Measurements from ENCODE around the gene CARS1.

Gene CARS1

DNA sequence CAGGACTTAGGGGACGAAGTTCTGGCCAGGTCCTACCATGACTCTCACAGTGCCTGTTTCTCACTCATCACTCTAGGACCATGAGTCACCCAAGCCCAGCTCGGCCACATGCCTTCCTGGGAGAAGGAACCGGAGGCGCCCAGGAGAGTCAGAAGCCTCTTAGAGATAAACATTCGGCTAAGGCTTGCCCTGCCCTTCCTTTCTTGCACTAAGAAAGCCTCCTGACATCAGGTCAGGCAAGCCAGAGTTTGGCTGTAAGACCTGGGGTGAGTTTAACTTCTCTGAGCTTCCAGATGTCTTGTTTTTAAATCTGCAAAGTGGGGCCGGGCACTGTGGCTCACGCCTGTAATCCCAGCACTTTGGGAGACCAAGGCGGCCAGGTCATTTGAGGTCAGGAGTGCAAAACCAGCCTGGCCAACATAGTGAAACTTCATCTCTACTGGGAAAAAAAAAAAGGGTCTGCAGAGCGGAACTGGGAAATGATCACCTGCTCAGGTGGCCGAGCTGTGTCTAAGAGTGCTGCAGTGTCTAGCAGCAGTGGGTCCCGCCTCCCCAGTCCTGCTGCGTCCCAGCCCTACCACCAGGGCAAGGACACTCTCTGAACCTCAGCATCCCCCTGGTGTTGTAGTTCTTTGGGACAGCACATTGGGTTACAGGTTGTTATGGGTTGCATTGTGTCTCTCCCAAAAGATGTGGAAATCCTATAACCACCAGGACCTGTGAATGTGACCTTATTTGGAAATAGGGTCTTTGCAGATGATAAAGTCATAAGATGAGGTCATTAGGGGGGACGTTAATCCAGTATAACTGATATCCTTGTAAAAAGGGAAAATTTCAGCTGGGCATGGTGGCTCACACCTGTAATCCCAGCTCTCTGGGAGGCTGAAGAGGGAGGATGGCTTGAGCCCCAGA lies 1.8 kb upstream of the CARS1 start:
- no peak for DNase-seq

DNA sequence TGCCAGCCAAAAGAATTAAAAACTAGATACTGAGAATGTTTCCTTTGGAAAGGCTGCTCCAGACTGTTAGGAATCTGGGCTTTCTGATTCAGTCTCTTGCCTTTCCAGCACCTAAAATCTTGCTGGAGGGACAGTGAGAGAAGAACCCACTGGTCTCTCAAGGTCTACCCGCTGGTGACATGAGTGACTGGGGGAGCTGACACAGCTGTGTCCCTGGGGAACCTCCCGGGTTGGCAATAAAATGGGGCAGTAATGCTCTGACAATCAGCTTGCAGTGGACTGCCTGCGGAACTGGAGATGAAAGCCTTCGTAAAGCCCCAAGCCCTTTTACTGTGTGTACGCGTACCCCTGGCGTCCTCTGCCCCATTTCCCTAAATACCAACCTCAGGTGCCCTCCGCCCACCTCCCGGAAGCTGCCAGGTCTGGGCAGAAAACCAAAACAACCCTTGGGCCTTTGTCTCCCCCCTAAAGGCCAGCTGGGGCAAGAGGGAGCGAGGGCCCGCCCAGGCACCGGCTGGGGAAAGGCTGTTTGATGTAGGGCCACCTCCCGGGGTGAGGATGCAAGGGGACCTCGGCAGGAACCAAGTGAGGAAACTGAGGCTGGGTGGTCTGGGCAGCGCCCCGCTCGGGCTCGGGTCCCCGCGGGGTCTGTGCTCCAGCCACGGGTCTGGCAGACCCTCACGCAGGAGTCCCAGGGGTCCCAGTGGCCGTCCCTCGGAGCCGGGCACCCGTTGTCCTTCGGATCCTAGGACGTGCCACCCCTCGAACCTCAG lies 741 bp downstream of the CARS1 start:
- DNase-seq = no peak

DNA sequence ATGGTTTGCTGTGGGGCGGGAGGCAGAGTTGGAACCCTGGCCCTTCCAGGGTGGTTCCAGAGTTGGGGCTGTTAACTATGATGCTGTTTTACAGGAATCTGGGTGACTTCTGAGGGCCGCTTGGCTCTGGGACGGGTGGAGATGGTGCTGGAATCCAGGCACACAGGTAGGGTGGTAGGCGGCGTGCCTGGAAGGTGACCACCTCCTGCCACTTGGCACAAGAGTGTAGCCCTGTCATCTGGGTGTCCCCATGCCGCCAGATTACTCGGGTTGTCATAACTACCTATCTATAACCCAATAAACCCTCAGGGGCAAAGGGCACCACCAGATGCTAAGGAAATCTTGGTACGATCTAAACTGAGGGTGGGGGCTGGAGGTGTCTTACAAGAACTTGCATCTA lies 1.3 kb downstream of the CARS1 start:
- no peak for DNase-seq

DNA sequence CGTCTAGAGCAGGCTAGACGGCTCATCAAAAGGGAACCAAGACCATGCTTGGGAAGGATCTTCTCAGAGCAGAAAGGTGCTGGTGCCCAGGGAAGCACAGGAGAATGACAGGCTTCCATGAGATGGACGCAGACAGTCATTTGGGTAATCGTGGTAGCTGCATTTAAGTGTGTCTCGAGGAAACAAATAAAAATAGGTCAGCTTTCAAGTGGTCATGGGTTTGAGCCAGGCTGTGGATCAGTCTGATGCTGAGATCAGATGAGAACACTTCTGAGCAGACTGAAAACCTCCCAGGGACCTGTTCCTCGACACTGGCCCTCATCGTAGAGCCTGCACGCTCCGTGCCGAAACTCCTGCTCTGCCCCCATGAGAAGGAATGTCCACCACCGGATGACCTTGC lies 4.7 kb downstream of the CARS1 start:
- DNase-seq = peak; percentile 59

DNA sequence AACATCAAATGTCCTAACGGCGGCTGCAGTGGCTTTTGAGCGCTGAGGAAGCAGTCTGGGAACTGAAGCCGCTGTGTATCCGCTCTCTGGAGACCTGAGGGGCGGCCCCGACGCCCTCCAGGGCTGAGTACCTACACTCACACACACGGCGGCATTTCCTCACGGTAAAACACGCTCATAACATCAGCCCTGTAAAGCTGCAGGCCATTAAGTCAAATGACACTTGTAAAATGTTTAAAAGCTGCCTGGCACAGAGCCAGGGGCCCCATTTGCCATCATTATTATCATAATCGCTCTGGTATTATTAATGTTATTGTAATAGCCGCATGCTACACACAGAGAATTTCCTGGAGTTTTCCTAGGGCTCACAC lies 5.1 kb downstream of the CARS1 start:
- DNase-seq = peak; percentile 83

DNA sequence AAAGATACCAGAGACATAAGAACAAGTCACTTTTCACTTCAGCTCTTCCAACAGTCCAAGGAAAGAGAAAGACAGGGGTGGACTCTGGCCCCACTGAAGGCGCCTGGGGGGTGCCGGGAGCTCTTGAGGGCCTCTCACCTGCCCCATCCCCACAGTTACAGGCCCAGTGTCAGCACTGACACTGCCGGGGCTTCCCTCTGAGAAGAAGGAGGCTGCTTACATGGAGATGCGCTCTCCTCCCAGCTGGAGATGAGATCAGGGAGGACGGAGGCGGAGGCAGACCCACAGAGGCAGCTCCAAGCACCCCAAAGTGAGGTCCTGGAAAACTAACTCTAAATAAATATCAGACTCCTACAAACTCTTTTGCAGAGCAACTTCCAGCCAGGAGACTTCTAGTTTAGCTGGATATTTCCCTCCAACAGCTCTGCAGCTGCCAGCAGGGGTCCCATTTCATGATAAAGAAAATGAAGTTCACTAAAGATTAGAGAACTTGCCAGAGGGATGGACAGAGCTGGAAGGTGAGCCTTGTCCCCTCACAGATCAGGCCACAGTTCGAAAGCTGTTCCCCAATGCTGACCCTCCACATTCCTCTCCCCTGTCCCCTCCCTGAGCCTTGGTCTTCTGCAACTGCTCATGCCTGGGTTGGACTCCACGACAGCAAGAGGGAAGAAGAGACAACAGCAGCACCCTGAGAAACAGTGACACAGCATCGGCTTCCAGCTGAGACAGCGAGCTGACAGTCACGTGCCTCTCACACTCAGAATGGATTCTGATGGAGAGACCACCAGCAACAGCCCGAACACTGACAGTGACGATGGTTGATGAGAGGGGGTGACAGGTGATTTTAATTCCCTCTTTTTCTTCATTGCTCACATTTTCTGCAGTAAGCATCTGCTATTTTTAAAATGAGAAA lies 5.8 kb downstream of the CARS1 start:
- DNase-seq = no peak

DNA sequence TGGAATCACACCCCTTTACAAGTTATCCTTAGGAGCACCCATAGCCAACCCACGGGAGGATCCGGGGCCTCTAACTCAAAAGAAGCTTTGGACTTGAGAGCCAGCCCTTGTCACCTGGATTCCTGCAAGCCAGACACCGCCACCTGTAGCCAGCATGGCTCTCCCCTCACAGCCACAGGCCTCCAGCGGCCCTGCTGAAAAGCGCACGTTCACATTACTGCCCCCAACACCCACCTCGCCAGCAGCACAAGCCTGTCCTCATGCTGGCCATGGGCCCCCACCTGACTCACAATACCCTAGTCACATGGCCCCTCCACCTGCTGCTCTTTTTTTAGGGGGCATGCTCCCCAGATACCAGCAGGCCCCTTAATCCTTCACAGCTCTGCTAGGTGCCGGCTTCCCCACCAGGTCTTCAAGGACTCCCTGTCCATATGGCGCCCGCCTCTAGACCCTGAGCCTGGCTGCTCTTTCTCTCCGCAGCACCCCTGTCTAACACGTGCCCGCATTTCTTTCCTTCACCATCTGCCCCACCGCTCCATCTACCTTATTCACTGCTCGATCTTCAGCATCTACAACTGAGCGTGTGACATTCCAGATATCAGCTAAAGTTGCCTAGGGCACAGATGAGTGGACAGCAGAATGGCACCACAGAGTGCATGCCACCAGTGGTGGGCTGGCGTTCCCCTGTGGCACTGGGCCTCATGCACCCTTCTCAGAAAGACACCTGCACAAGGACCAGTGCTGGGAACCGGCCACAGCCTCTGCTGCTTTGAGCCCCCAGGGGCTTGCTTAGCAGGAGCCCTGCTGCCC lies 6.6 kb downstream of the CARS1 start:
- no peak for DNase-seq

DNA sequence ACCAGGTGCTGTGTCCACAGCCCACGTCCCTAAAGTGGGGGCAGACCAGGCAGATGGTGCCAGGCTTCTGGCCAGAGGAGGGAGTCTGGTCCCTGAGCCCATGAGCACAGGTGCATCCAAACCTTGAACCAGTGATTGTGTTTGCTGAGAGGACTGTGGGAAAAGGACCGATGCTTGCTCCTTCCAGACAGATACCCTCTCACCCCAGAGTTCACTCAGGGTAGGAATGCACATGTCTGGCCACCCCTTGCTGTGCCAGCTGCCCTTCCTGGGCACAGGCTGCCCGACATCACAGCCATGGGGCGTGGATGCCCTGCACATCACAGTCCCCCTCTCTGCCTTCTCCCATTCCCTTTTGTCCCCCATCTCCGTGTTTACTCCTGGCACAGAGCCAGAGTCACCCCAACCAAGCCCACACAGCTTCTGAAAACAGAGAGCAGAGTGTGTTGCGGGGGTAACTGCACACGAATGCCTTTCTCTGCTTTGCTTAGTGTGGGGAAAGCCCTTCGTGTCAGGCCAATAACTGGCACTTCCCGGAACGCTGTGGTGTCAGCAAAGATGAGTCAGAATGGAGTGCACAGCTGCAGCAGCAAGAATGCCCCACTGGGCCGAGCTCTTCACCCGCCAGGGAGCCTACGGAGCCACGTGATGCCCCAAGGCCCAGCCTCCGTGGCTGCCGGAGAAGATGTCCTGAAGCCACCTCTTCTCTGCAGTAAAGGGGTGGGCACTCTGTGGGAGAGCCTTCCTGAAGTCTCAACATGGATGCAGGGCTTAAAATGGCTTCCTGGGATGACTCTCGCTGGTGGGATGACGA lies 7.6 kb downstream of the CARS1 start:
- no peak for DNase-seq

DNA sequence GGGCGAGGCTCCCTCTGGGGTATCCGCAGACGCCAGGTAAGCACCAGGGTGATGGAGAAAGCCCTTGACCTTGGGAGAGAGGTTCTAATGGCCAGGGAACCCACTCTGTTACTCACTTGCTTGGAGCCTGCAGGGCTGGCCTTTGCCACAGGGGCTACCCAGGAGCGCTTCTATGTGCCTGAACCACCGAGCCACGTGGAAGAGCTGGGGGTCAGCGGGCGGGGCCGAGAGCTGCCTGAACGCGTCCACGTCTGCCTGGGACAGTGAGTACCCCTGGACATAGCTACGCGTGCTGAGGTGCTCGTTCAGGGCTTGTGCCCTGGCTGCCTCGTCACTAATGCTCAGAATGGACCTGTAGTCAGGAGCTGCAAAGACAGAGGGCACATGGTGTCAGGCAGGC lies 9.6 kb downstream of the CARS1 start:
- no peak for DNase-seq

DNA sequence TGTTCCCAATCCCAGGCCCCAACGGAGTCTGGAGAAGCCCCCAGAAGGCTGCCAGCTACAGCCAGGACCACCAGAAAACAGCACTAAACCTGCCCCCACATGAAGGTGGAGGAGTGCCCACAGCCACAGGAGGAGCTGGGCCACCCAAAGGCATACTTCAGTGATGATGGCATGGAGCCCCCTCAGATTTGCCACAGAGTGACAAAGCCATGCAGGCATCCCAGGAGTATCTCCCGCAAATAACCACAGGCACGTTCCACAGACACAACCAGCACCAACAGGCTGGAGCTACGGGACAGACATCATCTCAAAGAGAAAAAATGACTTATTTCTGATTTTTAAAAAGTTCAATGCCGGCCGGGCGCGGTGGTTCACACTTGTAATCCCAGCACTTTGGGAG lies 10.6 kb downstream of the CARS1 start:
- no peak for DNase-seq

DNA sequence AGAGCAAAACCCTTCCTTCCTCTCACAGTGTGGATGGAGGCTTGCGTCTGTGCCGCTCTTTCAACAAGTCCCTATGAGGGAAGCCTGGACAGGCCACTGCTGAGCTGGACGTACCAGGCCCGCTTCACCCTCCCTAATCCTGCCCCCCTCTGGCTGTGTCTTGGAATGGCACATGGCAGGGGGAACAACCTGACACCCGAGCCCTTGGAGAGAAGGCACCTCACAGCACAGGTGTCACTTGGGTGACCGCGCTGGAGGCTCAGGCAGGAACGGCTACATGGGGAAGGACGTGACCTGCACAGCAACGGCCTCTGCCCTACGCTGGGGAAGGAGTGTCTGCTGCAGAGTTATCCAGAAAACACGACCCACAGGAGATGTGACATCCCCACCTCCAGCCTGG lies 11.0 kb downstream of the CARS1 start:
- DNase-seq = no peak

DNA sequence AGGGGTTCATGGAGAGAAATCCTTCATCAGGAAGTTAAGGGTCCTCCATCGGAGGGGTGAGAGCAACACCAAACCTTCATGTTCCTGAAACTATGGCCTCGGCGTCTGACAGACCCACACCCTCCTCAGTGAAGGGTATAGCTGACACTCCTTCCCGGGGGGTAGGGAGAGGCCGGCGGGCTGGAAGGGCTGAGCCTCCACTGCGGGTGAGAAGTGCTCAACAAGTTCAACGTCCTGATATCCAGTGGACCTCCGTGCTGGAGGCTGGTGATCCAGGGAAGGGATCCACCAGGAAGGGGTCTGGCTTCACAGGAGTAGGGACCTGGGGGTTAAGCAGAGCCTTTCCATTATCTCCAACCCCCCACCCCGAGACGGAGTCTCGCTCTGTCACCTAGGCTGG lies 12.3 kb downstream of the CARS1 start:
- DNase-seq = no peak

DNA sequence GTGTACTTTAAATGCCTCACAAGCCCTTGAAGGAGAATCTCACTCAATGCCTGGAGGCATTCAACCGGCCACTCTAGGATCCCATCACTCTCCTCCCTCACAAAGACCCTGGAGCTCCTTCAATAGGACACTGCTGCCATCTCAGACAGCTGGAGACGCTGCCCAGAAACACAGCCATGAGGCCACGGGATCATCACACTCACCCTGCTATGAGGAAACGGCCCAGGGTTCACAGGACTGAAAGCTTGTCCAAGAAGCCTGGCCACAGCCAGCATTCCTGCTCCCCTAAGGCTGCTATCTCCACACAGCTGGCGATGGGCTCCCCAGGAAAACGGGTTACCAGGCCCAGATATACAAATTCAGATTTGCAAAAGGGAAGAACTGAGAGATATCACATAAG lies 13.2 kb downstream of the CARS1 start:
- no peak for DNase-seq

DNA sequence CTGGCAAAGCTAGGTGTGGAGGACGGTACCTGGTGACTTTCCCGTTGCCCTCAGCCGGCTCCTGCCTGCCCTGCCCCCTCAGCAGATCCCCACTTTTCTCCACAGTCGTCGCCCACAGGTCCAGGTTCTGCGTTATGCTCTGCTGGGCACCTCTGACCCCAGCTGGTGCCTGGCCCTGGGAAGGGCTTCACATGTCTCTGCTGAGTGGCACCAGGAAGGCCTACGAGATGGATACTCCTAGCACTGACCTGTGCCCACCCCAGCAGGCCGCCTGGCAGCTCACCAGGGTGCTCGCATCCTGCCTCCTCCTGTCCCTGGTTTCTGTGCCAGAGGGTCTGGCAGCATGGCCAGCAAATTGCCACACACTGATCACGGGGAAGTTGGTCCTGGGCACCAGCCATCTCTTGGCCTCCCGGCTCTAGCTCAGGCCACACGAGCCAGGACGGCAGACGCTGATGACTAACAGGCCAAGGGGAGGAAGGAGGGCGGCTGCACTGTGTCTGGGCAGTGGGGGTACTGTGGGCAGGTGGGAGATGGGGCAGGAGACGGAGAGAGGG lies 13.8 kb downstream of the CARS1 start:
- DNase-seq = no peak

DNA sequence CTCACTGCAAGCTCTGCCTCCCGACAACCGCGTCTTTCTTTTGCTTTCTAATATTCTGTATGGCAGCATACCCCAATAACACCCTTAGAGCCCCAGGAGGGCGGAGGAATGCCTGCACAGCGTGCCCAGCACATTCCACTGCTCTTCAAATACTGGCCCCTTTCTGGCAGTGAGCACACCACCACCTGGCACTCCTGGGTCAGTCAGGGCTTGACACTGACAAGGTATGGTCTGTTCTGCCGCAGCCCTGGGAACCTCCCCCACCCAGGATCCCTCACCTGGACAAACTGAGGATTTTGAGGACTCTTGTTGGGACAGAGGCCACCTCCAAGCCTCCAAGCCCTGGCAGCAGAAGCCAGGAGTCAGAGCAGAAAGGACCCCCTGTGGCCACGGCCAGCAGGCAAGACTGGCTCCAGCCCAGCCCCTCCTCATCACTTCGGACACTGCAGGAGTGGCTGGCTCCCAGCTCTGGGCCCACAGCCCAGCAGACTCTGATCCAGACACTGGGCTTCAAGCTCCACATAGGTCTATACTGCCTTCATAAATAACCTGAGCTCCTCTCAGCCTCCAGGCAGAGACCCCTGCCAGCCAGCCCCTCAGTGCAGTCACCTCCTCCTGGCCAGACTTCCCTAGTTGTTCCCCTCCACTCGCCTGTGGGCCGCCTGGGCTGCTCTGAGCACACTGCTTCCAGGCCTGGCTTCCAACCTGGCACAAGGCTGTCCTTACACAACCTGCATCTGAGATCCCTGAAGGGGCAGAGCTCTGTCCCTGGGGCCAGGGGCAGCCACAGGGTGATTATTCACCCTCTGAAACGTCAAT lies 14.5 kb downstream of the CARS1 start:
- no peak for DNase-seq

DNA sequence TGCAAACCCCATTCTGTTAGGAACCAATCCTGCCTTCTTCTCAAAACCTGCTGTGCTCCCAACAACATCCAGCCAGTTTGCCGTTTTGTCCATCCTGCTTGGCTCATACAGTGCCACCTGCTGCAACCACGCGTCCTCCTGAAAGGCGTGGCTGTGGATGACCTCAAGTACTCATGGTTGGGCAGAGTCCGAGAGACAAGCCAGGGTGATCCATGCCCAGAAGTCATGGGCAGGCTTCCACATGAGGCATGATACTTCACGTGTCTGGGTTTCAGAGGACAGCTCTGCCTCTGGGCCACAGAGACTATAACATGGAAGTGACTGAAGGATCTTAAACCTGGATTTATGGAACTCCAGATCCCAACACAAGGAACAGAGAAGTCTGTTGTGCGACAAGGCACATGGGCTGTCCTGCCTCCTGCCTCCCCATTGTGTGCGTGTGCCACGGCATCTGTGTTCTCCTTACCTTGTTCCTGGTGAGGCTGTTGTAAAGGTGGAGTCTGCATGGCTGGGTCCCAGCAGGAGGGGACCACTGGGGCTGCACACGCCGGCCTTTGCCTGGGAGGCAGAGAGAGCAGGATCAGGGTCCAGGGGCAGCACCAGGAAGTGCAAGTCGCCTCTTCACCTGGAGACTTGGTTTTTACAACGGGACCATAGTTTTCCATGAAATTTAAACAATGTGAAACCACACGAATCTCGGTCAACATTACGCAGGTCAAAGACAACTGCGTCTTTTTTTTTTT lies 15.4 kb downstream of the CARS1 start:
- no peak for DNase-seq

DNA sequence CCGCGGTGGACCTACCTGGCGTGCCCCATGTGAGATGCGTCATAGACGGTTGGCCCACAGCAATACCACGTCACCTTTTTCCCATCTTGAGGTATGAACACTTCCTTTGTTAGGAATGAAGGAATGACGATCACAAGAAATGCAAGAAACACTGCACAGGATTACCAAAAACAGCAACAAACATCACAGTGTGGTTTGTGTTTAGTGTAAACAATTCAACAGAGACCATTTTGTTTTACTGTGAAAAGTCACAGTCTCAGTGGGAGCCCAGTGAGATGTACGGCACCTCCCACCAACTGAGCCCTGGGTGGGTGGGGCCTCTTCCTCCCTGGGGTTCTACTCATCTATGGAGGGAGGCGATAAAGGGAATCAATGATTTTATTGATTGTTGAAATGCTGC lies 16.3 kb downstream of the CARS1 start:
- no peak for DNase-seq

DNA sequence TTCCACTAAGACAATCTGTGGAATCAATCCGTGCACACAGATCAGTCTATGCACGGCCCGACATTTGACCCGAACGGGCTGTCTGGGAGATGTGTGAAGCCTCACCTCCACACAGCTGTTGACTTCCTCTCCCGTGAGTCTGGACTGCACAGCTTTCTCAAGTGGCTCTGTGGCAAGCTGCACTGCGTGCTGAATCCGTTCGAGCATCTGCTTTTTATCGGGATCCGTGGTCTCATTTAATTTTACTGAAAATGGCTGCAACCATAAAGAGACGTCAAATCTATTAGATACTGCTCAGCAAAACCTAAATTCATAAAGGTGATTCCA lies 19.3 kb downstream of the CARS1 start:
- DNase-seq = no peak

All from NCI-H748 treated with DMSO at 0.1 percent for 48 hours (cell line).